GM19238 (cell line): ENCODE measurements around the gene FBXO36.

Experiments used
- DNase-seq: peaks from one replicate; pipeline ENCODE4 v3.0.0; 2011; ENCODE audit warnings: low spot score; ENCODE audit not compliant: insufficient read length

The FBXO36 gene

GRCh38 chr2:230048010-230048671 lies 125.8 kb downstream of the FBXO36 start:
- no peak for DNase-seq

DNA sequence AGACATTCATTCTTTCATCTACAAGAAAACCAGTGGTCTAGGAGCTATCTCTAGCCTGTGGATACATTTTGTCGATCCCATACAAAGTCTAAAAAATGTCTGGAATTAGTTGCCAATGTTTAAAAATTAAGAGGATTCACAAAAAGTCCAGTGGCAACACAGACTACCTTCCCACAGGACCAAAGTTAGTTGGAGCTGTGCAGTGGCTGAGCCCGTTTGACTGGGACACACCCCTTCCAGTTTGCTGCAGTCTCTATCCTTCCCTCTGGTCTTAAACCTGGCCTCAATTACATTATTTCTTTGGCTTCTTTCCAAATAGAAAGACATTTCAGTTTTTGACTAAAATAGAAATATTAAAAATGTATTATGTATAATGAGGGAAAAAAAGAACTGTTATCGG lies 127.8 kb downstream of the FBXO36 start:
- DNase-seq, result no peak

- DNase-seq, result no peak
Observed at GRCh38 chr2:230052299-230052698, 130.0 kb downstream of the FBXO36 start.

GRCh38 chr2:230053753-230054478 lies 131.6 kb downstream of the FBXO36 start:
- DNase-seq, result no peak

GRCh38 chr2:230060672-230061293 lies 138.5 kb downstream of the FBXO36 start:
- no peak for DNase-seq
